Activated CD8-positive, alpha-beta T cell treated with anti-CD3 and anti-CD28 coated beads, Interleukin-2, amount 10 ng/mL, durations not matched to agents 7 days and 5 days (primary cell): Measurements from ENCODE around the gene NUDT19. TPM values are rescaled to one million over a fixed set of nuclear protein-coding genes. Genes with fewer than 3 reads are reported as not detected.
"Not testable (repeated sequence)": the region's sequence is repeated elsewhere in the genome, so short reads cannot be mapped to it uniquely, and the experiment has no call there.

Experiments used
- ATAC-seq: fragments of 150-1000 bp; cut with Tn5 transposase; one replicate; pipeline ENCODE4 v1.10.0; 2021; ENCODE audit warnings: moderate library complexity
- CTCF ChIA-PET: fragments of 350-600 bp; sonication (Branson Sonifier 250); formaldehyde crosslinking; loops from one replicate; lab custom pipeline; 2021; ENCODE audit warnings: antibody characterized with exemption; lab: Charles Lee
- POLR2A ChIA-PET: fragments of 350-600 bp; sonication (Branson Sonifier 250); formaldehyde crosslinking; loops from one replicate; lab custom pipeline; 2021; ENCODE audit warnings: antibody characterized with exemption; lab: Charles Lee
- DNase-seq: peaks from one replicate; pipeline ENCODE4 v3.0.0-alpha.2; 2020
- H3K27ac Mint-ChIP-seq: one replicate; pipeline ENCODE4 v1.8.0; 2021; ENCODE audit warnings: mild to moderate bottlenecking, mixed read lengths
- H3K27me3 Mint-ChIP-seq: one replicate; pipeline ENCODE4 v1.8.0; 2021; ENCODE audit warnings: low read depth, mixed read lengths
- H3K36me3 Mint-ChIP-seq: one replicate; pipeline ENCODE4 v1.8.0; 2021; ENCODE audit warnings: low read depth, mixed read lengths
- H3K4me1 Mint-ChIP-seq: one replicate; pipeline ENCODE4 v1.8.0; 2021; ENCODE audit warnings: low read depth, mixed read lengths
- H3K4me3 Mint-ChIP-seq: one replicate; pipeline ENCODE4 v1.8.0; 2021; ENCODE audit warnings: mild to moderate bottlenecking, mixed read lengths
- H3K9me3 Mint-ChIP-seq: one replicate; pipeline ENCODE4 v1.8.0; 2022; ENCODE audit warnings: mixed read lengths; ENCODE audit not compliant: insufficient read depth
- total RNA-seq, 2 experiments: library from RNA; stranded (reverse); gene quantifications; one replicate each; pipeline ENCODE4 v1.2.3, GENCODE V29; 2021

NUDT19 gene
- total RNA-seq, 2 experiments from 2014 or later: 12.9 to 14.3 TPM

GRCh38 chr19:32746631-32747196 is 55.1 kb downstream of the NUDT19 start:
- H3K36me3 Mint-ChIP-seq, H3K27ac Mint-ChIP-seq, H3K9me3 Mint-ChIP-seq, H3K4me3 Mint-ChIP-seq, CTCF ChIA-PET, H3K4me1 Mint-ChIP-seq, DNase-seq, ATAC-seq: not testable (repeated sequence)
- POLR2A ChIA-PET: interaction anchor here (0.6 kb wide), 1 partner anchor 55 kb away, joined by 3 read pairs; no protein-coding TSS in a partner anchor
- H3K27me3 Mint-ChIP-seq: peaks cover 14% of the 10 kb centered on the region

GRCh38 chr19:32748497-32748896 is 56.9 kb downstream of the NUDT19 start:
- H3K27me3 Mint-ChIP-seq: peaks cover 14% of the 10 kb centered on the region
- ChIA-PET CTCF (interaction anchor here (1.3 kb wide), 1 partner anchor 80 kb away, joined by 3 read pairs; no protein-coding TSS in a partner anchor), POLR2A (no interaction called here)
- H3K4me1 Mint-ChIP-seq: no peaks in the 10 kb centered on the region
- no peaks in the 10 kb centered on the region for H3K36me3 Mint-ChIP-seq
- DNase-seq (no peak), ATAC-seq (no peak)
- no peaks in the 10 kb centered on the region for H3K9me3 Mint-ChIP-seq
- no peak overlapping the region for H3K4me3 Mint-ChIP-seq
- H3K27ac Mint-ChIP-seq: no peak overlapping the region

- POLR2A ChIA-PET: no interaction called here
Measured at GRCh38 chr19:32748948-32749347, 57.3 kb downstream of the NUDT19 start.

DNA sequence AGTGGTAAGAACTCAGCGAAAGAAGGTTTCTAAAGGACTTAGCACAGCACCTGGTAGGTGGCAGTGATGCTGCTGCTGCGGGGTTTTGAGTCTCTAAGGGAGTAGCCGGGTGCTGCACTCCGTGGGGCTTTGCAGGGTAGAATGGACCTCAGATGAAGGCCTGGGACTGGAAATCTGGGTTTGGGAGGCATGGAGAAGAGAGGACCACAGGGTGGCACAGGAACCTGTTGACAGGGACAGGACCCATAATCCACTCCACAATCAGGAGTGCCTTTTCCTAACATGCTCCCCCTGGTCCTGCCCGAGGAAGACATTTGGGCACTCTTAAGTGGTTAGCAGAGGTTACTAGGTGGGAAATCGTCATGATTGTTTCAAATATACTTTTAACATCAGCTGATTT is 57.7 kb downstream of the NUDT19 start:
- no peak for DNase-seq
- H3K4me1 Mint-ChIP-seq: no peaks in the 10 kb centered on the region
- CTCF ChIA-PET: interaction anchor here (1.3 kb wide), 1 partner anchor 79 kb away, joined by 3 read pairs; no protein-coding TSS in a partner anchor
- H3K27ac Mint-ChIP-seq: no peak overlapping the region
- peaks cover 17% of the 10 kb centered on the region for H3K27me3 Mint-ChIP-seq
- no peak overlapping the region for H3K4me3 Mint-ChIP-seq
- POLR2A ChIA-PET: no interaction called here
- ATAC-seq: no peak
- H3K9me3 Mint-ChIP-seq: no peaks in the 10 kb centered on the region
- no peaks in the 10 kb centered on the region for H3K36me3 Mint-ChIP-seq

More at GRCh38 chr19:32748948-32749347, 57.3 kb downstream of the NUDT19 start:
- H3K4me1 Mint-ChIP-seq: no peaks in the 10 kb centered on the region
- peaks cover 17% of the 10 kb centered on the region for H3K27me3 Mint-ChIP-seq
- no peak overlapping the region for H3K4me3 Mint-ChIP-seq
- DNase-seq: no peak
- CTCF ChIA-PET: interaction anchor here (1.3 kb wide), 1 partner anchor 79 kb away, joined by 3 read pairs; no protein-coding TSS in a partner anchor
- H3K27ac Mint-ChIP-seq: no peak overlapping the region
- ATAC-seq: no peak
- H3K9me3 Mint-ChIP-seq: no peaks in the 10 kb centered on the region
- H3K36me3 Mint-ChIP-seq: no peaks in the 10 kb centered on the region

DNA sequence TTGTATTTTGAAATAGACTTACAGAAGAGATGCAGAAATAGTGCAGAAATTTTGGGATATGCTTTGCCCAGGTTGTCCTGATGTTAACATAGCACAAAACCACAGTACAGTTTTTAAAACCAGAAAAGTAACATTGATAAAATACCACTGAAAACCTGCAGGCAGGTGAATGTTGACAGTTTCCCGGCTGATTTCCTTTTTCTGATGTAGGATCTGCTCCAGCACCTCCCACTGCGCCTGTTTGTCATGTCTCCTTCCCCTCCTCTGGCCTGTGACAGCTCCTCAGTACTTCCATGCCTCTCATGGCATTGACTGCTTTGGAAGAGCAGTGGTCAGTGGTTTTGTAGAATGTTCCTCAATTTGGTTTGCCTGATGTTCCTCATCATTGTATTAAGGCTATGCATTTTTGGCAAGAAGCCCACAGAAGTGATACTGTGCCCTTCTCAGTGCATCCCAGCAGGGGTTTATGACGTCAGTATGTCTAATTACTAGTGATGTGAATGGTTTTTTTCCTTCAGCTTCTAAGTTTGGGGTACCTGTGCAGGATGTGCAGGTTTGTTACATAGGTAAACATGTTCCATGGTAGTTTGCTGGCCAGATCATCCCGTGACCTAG is 58.9 kb downstream of the NUDT19 start:
- CTCF ChIA-PET: no interaction called here
- H3K36me3 Mint-ChIP-seq: no peaks in the 10 kb centered on the region
- H3K27me3 Mint-ChIP-seq: peaks cover 22% of the 10 kb centered on the region
- H3K27ac Mint-ChIP-seq: no peak overlapping the region
- DNase-seq: no peak
- H3K4me1 Mint-ChIP-seq: no peaks in the 10 kb centered on the region
- H3K4me3 Mint-ChIP-seq: no peak overlapping the region
- POLR2A ChIA-PET: no interaction called here
- H3K9me3 Mint-ChIP-seq: no peaks in the 10 kb centered on the region
- no peak for ATAC-seq

GRCh38 chr19:32751066-32751465 is 59.4 kb downstream of the NUDT19 start:
- ATAC-seq (no peak), DNase-seq (no peak)
- ChIA-PET CTCF (no interaction called here), POLR2A (no interaction called here)
- Mint-ChIP-seq H3K9me3 (no peaks in the 10 kb centered on the region), H3K4me3 (no peak overlapping the region), H3K27me3 (peaks cover 24% of the 10 kb centered on the region), H3K4me1 (no peaks in the 10 kb centered on the region), H3K27ac (no peak overlapping the region), H3K36me3 (no peaks in the 10 kb centered on the region)

DNA sequence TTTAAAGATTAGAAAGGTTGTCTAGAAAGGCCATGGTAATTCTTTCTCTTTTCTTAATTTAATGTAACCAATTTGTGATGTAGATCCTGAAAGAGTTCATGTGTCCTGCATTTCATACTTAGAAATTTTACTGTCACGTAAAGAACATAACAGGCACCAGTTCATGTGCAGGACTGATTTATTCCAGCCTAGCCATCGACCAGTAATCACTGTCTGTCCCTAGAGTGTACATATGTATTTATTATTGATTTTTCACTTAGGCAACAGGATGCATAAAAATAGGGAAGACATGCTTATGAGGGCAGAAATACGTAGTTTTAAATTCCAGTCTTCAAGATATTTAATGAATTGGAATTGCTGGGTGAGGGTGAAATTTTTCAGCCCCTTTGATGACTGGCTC is 65.6 kb downstream of the NUDT19 start:
- H3K4me1 Mint-ChIP-seq: no peaks in the 10 kb centered on the region
- ChIA-PET CTCF (no interaction called here), POLR2A (no interaction called here)
- ATAC-seq: no peak
- H3K27me3 Mint-ChIP-seq: peaks cover 13% of the 10 kb centered on the region
- H3K36me3 Mint-ChIP-seq: peaks cover 2% of the 10 kb centered on the region
- H3K27ac Mint-ChIP-seq: no peak overlapping the region
- H3K4me3 Mint-ChIP-seq: no peak overlapping the region
- DNase-seq: no peak
- H3K9me3 Mint-ChIP-seq: peaks cover 5% of the 10 kb centered on the region

Other genes starting within 250 kb of the NUDT19 start
- 100 to 1,000 TPM; 147 to 159 TPM for gene PDCD5, start 110.6 kb upstream of the NUDT19 start, total RNA-seq
- gene ANKRD27, start 16.6 kb upstream of the NUDT19 start, total RNA-seq: 10 to 100 TPM; 45.1 to 45.3 TPM
- gene RGS9BP, start 16.0 kb upstream of the NUDT19 start, total RNA-seq: under 1 TPM; 0.34 to 0.37 TPM
- under 1 TPM; 0.10 to 0.21 TPM for gene TDRD12, start 27.9 kb downstream of the NUDT19 start, total RNA-seq
- under 1 TPM; 0.10 to 0.58 TPM for gene SLC7A9, start 177.9 kb downstream of the NUDT19 start, total RNA-seq